Parathyroid adenoma (tissue), 2 donors: ENCODE results near the gene LHFPL6.

Experiments used
- H2AFZ ChIP-seq: fragments of 300-600 bp; sonication (generic); one replicate; pipeline ENCODE4 v1.7.0; 2017; ENCODE audit warnings: antibody characterized with exemption, mild to moderate bottlenecking
- H3K27ac ChIP-seq: fragments of 300-600 bp; sonication (generic); one replicate; pipeline ENCODE4 v1.7.0; 2017
- H3K27me3 ChIP-seq: fragments of 300-600 bp; sonication (generic); one replicate; pipeline ENCODE4 v1.7.0; 2017; ENCODE audit warnings: low read length; ENCODE audit not compliant: control insufficient read depth, insufficient read depth
- H3K36me3 ChIP-seq: fragments of 300-600 bp; sonication (generic); one replicate; pipeline ENCODE4 v1.7.0; 2017; ENCODE audit warnings: low read length; ENCODE audit not compliant: control insufficient read depth, insufficient read depth
- H3K4me1 ChIP-seq: fragments of 300-600 bp; sonication (generic); one replicate; pipeline ENCODE4 v1.7.0; 2017; ENCODE audit warnings: control low read depth
- H3K4me2 ChIP-seq: fragments of 300-600 bp; sonication (generic); one replicate; pipeline ENCODE4 v1.7.0; 2017; ENCODE audit warnings: low read length
- H3K4me3 ChIP-seq: fragments of 300-600 bp; sonication (generic); one replicate; pipeline ENCODE4 v1.7.0; 2017; ENCODE audit warnings: low read depth, low read length
- H3K79me2 ChIP-seq: fragments of 300-600 bp; sonication (generic); one replicate; pipeline ENCODE4 v1.7.0; 2017; ENCODE audit warnings: control low read depth
- H3K9ac ChIP-seq: fragments of 300-600 bp; sonication (generic); one replicate; pipeline ENCODE4 v1.7.0; 2017; ENCODE audit warnings: mild to moderate bottlenecking
- H3K9me3 ChIP-seq: fragments of 300-600 bp; sonication (generic); one replicate; pipeline ENCODE4 v1.7.0; 2017; ENCODE audit warnings: low read length; ENCODE audit not compliant: control insufficient read depth
- TF ChIP-seq, protein P1 (sequence below): fragments of 300-600 bp; sonication (generic); IDR thresholded peaks from one replicate; pipeline ENCODE4 v1.7.0; 2017; ENCODE audit warnings: antibody characterized with exemption, mild to moderate bottlenecking
- donor health status: primary hyperparathyroidism.

Gene LHFPL6

DNA sequence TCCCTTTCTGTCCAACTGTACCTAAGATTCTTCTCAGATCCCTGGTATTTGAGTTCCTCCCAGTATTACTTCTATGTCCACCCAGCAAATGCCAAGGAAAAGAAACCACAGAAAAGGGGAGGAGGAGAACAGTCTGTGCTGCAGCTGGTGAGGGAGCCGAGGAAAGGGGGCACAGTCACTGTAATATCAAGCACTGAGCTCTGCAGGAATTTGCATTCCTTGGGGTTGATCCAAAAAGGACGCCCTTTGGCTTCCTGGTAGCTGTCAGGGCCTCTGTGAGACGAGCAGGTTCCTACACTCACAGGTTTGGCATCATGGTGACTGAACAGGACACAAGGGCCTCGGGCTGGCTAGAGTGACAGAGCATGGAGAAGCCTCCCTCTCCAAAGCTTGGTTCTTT, 291.4 kb downstream of the LHFPL6 start:
- Histone ChIP-seq H3K27me3 (no peaks in the 10 kb centered on the region), H3K79me2 (no peaks in the 10 kb centered on the region), H3K9ac (no peak overlapping the region), H3K4me2 (no peak overlapping the region), H3K4me1 (peaks cover 1% of the 10 kb centered on the region), H3K4me3 (no peak overlapping the region), H3K36me3 (no peaks in the 10 kb centered on the region), H3K9me3 (no peaks in the 10 kb centered on the region), H3K27ac (no peak overlapping the region), H2AFZ (no peak overlapping the region)
- TF ChIP-seq, protein P1, sequence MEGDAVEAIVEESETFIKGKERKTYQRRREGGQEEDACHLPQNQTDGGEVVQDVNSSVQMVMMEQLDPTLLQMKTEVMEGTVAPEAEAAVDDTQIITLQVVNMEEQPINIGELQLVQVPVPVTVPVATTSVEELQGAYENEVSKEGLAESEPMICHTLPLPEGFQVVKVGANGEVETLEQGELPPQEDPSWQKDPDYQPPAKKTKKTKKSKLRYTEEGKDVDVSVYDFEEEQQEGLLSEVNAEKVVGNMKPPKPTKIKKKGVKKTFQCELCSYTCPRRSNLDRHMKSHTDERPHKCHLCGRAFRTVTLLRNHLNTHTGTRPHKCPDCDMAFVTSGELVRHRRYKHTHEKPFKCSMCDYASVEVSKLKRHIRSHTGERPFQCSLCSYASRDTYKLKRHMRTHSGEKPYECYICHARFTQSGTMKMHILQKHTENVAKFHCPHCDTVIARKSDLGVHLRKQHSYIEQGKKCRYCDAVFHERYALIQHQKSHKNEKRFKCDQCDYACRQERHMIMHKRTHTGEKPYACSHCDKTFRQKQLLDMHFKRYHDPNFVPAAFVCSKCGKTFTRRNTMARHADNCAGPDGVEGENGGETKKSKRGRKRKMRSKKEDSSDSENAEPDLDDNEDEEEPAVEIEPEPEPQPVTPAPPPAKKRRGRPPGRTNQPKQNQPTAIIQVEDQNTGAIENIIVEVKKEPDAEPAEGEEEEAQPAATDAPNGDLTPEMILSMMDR, result no peak

DNA sequence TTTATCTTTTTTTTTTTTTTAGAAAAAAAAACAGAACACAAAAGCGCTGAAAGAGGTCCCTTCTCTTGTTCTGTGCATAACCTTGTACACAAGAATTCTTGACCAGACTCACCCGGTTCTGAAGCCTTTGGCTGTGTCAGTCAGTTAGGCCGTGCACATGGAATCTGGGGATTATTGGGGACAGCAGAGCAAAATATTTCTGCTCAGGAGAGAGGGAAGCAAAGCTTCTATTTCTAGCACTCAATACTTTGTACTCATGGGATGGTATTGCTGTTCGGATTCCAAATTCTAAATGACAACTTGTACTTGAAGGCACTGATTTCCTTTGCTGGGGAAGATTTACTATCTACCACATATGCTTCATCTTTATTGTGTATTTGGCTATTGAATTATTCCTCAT, 292.0 kb downstream of the LHFPL6 start:
- Histone ChIP-seq H3K4me1 (no peaks in the 10 kb centered on the region), H3K4me2 (no peak overlapping the region), H3K36me3 (no peaks in the 10 kb centered on the region), H3K4me3 (no peak overlapping the region), H3K27me3 (no peaks in the 10 kb centered on the region), H2AFZ (no peak overlapping the region), H3K9ac (no peak overlapping the region), H3K9me3 (no peaks in the 10 kb centered on the region), H3K79me2 (no peaks in the 10 kb centered on the region), H3K27ac (no peak overlapping the region)
- TF ChIP-seq, protein P1, result no peak

DNA sequence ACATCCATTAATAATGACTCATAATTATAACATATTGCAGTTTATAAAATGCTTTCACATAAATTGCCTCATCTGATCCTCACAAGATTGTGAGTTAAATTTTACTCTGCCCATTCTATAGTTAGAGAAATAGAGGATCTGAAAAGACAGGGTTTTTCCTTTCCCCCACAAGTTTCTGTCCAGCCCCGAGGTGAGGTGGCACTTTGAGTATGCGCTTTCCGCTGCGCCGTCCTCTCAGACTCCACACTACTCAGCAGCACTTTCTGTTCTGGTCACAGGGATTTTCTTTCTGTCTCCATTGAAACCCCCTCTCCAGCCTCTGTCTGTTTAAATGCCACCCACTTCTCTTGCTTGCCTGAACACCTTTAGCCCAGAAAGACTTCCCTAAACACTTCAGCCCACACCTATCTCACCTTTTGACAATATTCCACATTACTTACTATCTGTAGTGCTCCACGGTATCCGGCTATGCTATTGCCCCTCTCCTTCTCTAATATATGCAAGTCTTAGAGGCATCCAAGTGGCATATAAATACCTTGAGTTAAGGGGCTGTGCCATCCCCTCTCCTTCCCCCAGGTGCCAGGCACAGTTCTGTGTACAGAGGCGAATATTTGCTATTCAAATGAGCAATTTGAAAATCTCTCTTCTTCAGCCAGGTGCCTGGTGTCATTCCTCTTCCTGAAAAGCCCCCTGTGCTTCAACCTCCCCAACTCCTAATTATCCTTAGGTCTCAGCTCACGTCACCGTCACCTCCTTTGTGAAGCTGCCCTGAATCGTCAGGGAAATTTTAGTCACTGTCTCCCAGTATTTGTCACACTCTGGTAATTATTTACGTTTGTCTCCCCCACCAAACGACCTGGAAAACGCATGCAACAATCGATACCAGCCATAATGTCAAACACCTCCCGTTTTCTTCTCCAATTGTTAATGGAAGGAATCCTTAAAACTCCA, 296.1 kb downstream of the LHFPL6 start:
- Histone ChIP-seq H3K9me3 (no peaks in the 10 kb centered on the region), H3K27ac (no peak overlapping the region), H3K4me1 (peaks cover 5% of the 10 kb centered on the region), H3K27me3 (no peaks in the 10 kb centered on the region), H3K4me3 (no peak overlapping the region), H2AFZ (no peak overlapping the region), H3K9ac (no peak overlapping the region), H3K4me2 (no peak overlapping the region), H3K79me2 (no peaks in the 10 kb centered on the region), H3K36me3 (no peaks in the 10 kb centered on the region)
- TF ChIP-seq, protein P1, result no peak

DNA sequence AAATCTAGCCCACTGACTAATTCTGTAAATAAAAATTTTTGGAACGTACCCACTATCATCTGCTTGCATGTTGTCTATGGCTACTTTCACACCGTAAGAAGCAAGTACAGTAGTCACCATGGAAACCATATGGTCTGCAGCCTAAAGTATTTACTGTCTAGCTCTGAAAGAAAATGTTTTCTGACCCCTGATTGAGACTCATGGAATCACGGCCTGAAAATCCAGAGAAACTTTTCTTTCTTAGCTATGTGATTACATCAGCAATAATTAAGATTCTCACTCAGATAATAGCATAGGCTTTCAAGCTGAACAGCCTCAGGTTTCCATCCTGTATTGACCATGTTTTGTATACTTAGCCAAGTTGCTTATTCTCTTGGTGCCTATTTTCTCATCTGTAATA, 300.2 kb downstream of the LHFPL6 start:
- no peaks in the 10 kb centered on the region for H3K36me3 ChIP-seq
- H3K4me1 ChIP-seq, result peaks cover 5% of the 10 kb centered on the region
- TF ChIP-seq, protein P1, result no peak

DNA sequence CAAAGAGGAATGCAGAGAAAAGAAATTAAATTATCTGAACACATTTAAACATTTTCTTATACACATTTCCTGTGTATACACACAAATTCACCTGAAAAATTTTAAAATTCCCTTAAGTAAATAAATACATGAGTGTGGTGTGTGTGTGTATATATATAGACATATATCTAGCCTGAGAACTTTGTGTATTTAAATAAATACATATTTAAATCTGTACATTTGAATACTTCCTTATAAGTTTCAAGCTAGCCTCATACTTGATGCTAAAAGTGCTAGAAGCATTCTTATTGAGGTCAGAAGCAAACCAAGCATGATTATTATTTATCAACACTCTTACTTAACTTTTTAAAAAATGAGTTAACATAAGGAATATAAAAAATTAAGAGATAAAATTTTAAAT, 304.0 kb downstream of the LHFPL6 start:
- H3K27ac ChIP-seq, result no peak overlapping the region
- no peak overlapping the region for H3K9ac ChIP-seq
- no peak overlapping the region for H3K4me3 ChIP-seq
- H3K27me3 ChIP-seq, result no peaks in the 10 kb centered on the region
- no peak overlapping the region for H3K4me2 ChIP-seq
- no peaks in the 10 kb centered on the region for H3K36me3 ChIP-seq
- TF ChIP-seq, protein P1, result no peak
- no peak overlapping the region for H2AFZ ChIP-seq
- no peaks in the 10 kb centered on the region for H3K79me2 ChIP-seq
- peaks cover 5% of the 10 kb centered on the region for H3K4me1 ChIP-seq
- no peaks in the 10 kb centered on the region for H3K9me3 ChIP-seq

More for the DNA sequence above, 300.2 kb downstream of the LHFPL6 start:
- Histone ChIP-seq H2AFZ (no peak overlapping the region), H3K27ac (no peak overlapping the region), H3K4me3 (no peak overlapping the region), H3K79me2 (no peaks in the 10 kb centered on the region), H3K9me3 (no peaks in the 10 kb centered on the region), H3K9ac (no peak overlapping the region), H3K27me3 (no peaks in the 10 kb centered on the region), H3K4me2 (no peak overlapping the region)
